Stimulated activated CD8-positive, alpha-beta memory T cell treated with anti-CD3 and anti-CD28 coated beads, Interleukin-2, amount 100 ng/mL, for 1 hour (primary cell): ENCODE measurements around the gene FSCN2.
"Not testable (repeated sequence)": the region's sequence is repeated elsewhere in the genome, so short reads cannot be mapped to it uniquely, and the experiment has no call there.

Experiments
- DNase-seq, 2 donors: peaks; one replicate each; pipeline ENCODE4 v3.0.0-alpha.2; 2020; ENCODE audit warnings: low read depth in 2 of 2

Gene FSCN2

DNA sequence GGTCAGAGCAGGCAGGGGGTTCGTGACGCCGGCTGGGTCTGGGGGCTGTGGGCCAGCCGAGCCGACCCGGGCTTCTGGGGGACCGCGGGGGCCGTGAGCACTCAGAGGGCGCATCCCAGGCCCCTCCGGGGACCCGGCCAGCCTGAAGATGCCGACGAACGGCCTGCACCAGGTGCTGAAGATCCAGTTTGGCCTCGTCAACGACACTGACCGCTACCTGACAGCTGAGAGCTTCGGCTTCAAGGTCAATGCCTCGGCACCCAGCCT lies 140 bp downstream of the FSCN2 start:
- DNase-seq: no peak

DNA sequence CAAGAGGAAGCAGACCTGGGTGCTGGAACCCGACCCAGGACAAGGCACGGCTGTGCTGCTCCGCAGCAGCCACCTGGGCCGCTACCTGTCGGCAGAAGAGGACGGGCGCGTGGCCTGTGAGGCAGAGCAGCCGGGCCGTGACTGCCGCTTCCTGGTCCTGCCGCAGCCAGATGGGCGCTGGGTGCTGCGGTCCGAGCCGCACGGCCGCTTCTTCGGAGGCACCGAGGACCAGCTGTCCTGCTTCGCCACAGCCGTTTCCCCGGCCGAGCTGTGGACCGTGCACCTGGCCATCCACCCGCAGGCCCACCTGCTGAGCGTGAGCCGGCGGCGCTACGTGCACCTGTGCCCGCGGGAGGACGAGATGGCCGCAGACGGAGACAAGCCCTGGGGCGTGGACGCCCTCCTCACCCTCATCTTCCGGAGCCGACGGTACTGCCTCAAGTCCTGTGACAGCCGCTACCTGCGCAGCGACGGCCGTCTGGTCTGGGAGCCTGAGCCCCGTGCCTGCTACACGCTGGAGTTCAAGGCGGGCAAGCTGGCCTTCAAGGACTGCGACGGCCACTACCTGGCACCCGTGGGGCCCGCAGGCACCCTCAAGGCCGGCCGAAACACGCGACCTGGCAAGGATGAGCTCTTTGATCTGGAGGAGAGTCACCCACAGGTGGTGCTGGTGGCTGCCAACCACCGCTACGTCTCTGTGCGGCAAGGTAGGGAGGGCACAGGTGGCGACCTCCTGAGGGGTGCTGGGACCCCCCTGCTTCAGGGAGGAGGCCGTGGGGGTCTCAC lies 667 bp downstream of the FSCN2 start:
- DNase-seq: no peak

DNA sequence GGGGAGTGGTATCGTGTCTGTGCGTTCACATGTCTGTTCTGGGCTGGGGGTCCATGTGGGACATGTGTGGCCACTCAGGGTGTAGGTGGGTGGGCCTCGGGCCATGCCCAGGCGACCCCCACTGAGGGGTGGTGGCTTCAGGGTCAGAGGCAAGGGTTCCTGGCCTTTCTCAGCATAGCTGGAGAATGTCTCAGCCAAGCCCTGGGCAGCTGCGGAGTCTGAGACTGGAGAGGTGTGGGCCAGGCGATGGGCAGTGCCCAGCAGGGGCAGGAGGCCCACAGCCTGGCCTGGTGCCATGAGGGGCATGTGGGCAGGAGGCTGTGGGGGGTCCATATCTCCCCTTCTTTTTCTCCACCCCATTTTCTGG lies 1.2 kb downstream of the FSCN2 start:
- no peak for DNase-seq

DNA sequence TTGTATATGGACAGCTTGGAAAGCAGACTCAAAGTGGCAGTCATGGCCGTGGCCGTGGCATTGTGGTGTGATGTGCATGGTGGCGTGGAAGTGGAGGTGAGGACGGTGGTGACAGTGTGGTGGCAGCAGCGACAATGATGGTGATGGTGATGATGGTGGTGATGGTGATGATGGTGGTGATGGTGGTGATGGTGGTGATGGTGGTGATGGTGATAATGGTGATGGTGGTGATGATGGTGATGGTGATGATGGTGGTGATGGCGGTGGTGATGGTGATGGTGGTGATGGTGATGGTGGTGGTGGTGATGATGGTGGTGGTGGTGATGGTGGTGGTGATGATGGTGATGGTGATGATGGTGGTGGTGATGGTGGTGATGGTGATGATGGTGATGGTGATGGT lies 2.8 kb downstream of the FSCN2 start:
- not testable (repeated sequence) for DNase-seq

DNA sequence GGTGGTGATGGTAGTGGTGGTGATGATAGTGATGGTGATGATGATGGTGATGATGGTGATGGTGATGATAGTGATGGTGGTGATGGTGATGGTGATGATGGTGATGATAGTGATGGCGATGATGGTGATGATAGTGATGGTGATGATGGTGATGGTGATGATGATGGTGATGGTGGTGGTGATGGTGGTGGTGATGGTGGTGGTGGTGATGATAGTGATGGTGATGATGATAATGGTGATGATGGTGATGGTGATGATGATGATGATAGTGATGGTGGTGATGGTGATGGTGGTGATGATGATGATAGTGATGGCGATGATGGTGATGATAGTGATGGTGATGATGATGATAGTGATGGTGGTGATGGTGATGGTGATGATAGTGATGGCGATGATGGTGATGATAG lies 3.8 kb downstream of the FSCN2 start:
- not testable (repeated sequence) for DNase-seq

DNA sequence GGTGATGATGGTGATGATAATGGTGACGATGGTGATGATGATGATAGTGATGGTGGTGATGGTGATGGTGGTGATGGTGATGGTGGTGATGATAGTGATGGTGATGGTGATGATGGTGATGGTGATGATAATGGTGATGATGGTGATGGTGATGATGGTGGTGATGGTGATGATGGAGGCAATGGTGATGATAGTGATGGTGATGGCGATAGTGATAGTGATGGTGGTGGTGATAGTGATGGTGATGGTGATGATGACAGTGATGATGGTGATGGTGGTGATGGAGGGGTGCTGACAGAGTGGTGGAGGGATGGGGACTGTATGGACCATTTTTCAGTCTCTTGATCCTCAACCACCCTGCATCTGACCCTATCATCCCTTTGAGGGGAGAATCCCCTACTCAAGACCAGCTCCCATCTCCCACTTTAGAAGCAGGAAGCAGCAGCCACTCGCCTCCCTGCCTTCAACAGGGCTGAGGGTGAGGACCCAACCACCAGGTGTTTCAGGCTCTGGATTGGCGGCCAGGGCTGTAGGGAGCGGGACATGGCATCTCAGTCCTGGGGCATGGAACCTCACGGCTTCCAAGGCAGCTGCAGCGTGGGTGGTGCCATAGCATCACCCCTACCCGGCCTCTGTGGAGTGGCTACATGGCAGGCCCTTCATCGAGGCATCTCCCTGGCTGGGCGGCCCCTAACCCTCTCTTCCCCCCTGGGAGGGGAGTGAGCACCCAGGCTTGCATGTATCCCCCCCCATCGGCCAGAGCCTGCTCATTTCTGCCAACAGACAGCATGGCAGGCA lies 4.5 kb downstream of the FSCN2 start:
- no peak for DNase-seq

DNA sequence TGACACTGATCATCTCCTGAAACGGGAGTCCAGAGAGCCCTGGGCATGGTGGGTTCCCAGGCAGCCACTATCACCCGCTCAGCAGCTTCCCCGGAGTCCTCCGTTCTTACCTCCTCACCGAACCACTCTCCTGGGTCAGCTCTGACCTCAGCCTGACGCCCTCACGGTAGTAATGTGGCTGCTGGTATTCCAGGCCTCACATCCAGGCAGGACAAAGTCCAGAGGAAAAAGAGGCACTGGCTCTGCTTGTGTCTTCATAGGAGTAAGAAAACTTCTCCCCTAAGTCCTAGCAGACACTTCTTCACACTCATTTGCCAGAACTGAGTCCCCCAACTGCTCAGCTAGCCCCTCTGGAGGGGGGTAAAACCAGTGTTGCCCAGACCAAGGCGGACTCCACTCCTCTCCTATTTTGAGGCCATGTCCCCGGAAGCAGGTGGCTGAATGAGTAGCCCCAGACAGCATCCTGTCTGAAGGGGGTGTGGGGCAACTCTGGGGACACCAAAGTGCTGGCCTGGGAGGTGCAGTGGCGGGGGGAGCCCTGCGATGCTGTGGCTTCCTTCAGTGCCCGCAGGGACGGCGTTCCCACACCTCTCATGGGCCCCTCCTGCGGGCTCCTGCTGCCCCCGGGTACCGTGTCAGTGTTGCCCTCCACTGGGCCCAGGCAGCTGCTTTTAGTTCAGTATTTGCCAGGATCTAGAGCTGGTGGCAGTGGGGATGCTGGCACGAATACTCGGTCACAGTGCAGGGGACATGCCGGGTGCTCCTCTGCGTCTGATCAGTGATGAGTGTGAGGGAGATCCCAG lies 5.4 kb downstream of the FSCN2 start:
- DNase-seq: no peak

DNA sequence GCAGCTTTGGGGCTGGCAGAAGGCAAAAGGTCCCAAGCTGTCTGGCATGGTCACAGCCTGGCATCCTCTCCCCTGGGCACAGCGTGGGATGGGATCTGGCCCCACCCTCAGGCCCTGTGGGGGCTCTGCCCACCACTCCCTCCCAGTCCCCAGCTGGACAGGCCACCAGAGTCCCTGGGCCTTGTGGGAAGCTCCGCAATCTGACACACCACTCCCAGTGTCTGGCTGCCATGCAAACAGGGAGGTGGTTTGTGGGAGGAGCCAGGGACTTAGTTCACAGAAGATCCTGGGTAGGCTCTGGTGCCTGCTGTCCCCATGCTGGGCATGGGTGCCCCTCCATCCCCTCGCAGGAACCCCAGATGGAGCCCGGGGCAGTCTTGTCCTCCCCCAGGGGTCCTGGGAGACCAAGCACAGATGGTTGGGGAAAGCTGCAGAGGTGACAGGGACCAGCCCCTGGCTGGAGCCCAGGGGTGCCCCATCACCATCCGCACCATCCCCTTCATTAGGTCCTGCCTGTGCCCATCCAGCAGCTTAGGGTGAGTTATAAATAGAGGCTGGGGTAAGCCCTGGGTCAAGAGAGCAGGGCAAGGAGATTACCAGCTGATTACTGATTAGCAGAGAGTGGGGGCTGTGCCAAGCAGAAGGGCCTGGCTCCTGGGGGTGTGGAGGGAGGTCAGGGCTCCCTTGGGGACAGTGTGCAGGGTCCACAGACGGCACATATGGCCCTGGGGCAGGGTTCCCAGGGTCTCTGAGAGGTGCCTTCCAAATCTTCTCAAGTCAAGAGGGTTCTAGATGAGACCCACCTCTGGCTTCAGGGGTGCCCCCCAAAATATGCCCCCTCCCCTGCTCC lies 6.2 kb downstream of the FSCN2 start:
- no peak for DNase-seq

DNA sequence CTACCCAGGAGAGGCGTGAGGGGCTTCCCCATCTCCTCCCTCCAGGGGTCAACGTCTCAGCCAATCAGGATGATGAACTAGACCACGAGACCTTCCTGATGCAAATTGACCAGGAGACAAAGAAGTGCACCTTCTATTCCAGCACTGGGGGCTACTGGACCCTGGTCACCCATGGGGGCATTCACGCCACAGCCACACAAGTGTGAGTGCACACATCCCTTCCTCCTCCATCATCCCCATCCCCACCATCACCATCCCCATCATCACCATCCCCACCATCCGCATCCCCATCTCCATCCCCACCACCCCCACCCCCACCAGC lies 6.8 kb downstream of the FSCN2 start:
- no peak for DNase-seq

DNA sequence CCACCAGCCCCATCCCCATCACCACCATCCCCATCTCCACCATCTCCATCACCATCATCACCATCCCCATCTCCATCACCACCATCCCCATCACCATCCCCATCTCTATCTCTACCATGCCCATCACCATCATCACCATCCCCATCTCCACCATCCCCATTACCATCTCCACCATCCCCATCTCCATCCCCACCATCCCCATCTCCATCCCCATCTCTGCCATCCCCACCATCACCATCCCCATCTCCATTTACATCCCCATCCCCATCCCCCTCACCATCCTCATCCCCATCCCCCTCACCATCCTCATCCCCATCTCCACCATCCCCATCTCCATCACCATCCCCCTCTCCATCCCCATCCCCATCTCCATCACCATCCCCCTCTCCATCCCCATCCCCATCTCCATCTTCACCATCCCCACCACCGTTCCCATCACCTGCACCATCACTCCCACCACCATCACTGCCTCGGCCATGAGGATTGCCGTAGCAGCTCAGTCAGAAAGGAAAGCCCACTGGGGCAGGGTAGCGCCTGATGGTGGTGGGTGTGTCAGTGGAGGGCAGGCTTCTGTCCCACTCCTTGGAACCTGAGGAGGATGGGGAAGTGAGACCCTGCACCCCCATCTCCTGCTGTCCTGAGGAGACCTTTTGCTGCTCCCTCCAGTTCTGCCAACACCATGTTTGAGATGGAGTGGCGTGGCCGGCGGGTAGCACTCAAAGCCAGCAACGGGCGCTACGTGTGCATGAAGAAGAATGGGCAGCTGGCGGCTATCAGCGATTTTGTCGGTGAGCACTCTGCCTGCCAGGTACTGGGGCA lies 7.5 kb downstream of the FSCN2 start:
- no peak for DNase-seq

DNA sequence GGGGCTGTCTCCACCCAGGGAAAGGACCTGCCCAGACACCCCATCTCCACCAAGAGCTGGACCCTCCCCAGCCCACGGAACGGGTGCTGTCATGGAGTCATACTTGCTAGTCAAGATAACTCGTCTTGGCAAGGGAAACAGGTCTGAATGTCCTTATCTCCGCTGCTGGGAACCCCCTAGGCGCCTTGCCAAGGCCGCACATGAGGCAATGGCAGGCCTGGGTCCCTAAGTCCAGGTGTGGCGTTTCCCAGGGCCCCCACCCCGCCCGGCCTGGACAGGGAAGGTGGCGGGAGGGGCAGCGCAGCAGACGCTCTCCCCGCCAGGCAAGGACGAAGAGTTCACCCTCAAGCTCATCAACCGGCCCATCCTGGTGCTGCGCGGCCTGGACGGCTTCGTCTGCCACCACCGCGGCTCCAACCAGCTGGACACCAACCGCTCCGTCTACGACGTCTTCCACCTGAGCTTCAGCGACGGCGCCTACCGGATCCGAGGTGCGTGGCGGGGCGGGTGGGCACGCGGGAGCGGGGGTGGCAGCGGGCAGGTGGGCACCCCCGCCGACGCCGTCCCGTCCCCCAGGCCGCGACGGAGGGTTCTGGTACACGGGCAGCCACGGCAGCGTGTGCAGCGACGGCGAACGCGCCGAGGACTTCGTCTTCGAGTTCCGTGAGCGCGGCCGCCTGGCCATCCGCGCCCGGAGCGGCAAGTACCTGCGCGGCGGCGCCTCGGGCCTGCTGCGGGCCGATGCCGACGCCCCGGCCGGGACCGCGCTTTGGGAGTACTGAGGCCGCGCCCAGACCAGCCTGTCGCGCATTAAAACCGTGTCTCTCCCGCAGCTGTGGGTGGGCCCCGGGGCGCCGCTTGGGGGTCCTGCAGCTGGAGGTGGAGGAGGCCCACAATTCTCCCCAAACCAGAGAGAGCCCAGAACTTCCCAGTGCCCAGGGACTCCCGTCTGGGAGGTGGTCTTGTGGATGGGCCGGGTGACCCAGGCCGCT lies 8.4 kb downstream of the FSCN2 start:
- DNase-seq: no peak

DNA sequence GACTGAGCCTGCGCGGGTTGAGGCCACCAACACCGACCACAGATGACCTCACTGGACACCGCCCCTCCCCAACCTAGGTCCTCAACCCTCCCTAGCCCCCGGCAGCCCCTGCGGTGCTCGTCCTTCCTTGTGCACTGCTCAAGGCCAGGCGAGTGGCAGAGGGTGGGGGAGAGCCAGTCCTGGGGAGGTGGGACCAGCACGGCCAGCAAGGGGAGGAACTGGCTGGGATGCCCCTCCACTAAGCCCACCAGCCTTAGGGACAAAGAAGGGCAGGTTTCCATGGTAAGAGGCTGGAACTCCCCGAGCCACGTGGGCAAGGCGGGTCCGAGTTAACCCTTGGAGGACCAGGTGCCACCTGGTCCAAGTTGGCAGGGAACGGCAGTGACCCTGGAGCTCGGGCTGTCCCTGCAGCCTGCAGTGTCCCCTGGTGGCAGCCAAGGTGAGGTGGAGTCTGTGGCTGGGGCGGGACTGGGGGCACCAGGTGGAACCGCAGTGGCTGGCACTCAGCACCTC lies 9.2 kb downstream of the FSCN2 start:
- no peak for DNase-seq

DNA sequence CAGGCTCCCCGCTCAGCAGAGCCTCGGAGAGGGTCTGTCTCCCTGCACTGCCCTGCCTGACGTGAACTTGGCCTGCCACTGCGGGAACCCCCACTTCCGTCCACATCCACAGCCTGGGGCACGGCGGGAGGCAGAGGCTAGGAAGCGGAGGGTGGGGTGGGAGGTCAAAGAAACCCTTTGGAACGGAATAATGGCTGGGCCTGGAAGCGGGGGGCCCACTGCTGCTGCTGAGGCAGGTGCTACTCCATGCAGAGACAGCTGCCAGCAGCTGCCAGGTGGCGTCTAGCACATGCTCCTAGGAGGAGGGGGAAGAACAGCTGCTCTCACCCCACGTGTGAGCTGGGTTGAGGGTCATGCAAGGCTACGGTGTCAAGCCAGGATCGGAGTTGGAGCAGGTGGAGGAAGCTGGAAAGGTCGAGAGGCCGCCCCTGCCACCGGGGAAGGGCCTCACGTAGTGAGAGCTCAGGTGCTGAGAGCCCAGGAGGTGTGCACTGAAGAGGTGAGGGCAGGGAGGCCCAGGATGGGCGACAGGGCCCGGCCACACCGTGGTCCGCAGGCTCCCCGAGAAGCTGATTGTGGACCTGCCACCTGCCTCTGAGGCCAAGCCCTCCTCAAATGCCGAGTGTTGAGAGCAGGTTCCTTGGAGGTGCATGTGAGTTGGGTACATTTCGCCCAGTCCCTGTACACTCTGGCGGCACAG lies 9.8 kb downstream of the FSCN2 start:
- no peak for DNase-seq

DNA sequence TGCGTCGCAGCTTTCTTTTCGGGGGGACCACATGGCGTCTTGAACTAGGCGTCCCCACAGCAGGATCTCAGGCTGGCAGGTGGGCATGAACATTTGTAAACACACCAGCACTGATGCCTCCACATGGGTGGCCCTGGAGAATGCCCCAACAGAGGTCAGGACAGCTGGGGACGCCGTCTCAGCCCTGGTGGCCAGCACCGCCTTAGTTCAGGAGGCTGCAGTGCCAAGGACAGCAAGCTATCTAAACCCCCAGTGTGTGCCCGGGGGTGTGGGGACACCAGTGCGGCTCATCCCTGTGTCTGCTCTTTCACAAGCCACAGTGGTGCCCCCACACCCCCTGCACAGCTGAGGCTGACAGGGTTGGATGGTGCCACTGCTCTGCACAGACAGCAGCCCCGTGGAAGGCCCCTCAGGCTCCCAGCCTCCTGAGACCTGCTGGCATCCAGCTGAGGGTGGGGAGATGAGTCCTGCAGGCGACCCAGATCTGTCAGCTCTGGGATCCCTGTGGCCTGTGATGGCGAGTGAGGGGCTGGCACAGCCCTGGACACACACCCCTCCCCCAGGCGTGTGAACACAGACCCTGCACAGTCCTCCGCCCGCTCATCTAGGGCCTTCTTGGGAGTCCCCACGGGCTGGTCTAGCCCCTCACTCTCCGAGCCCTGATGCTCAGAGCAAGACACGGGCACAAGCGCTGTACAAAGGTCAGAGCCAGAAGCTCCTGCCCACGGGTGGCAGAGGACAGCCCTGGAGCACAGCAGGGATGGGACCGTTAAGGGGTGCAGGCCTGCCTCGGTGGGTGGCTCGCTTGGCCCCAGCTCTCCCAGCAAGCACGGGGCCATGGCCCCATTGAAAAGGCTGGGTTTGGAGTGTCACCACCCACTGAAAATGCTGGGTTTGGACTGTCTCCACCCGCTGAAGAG lies 10.7 kb downstream of the FSCN2 start:
- DNase-seq: no peak

DNA sequence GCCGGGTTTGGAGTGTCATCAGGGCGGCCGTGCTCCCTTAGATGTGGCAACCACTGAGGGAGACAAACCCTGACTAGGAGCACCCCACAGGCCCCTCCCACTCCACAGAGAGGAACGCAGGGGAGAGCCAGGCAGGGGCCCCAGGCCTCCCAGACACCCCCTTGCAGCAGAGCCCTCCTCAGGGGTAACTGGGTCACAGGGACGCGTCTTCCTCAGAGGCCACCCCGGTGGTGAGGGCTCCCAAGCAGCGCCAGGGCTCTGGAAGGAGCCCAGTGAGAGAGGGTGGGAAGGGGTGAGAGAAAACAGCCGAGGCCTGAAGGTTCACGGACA lies 11.4 kb downstream of the FSCN2 start:
- DNase-seq: no peak

DNA sequence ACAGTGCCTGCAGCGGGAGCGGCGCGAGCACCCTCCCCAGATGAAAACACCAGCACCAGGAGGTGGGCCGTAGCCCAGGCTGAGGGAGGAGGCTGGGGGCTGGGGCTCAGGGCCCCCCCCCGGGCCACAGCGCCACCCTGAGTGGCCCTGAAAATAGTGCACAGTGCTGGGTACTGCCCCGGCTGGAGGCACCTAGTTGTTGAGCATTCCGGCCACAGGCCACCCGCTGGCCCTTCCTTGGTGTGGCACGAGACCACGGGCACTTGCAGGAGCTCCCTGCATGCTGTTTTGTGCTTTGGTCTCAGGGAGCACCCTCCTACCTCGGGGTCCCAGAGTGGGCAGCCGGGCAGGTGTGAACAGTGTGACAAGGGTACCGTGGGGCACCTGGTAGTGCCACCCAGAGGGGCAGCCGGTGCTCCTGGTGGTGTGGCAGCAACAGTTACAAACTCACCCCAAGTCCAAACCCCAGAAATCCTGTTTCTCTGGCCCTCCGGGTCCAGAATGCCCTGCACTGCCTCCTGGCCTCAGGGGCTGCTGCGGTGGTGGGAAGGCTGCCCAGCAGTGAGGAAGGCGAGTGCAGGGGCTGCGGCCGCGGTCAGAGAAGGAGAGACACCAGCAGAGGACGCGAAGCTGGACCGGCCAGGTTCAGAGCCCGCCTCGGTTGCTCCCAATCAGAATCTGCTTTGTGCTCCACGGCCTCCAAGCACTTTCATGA lies 11.9 kb downstream of the FSCN2 start:
- no peak for DNase-seq

DNA sequence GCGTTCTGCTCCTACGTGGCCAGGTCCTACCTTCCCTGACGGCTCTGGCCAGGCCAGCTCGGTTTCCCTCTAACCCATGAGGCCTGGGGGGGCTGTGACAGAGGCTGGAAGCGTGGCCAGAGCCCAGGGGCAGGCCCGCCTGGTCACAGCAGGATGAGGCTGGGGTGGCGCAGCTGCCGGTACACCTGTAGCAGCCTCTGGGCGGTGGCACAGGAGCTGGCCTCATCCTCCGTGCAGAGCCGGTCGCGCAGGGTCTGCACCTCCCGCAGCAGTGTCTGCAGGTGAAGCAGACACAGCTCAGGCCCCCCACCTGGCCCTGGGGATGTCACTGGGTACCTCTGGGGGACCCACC lies 12.5 kb downstream of the FSCN2 start:
- no peak for DNase-seq

DNA sequence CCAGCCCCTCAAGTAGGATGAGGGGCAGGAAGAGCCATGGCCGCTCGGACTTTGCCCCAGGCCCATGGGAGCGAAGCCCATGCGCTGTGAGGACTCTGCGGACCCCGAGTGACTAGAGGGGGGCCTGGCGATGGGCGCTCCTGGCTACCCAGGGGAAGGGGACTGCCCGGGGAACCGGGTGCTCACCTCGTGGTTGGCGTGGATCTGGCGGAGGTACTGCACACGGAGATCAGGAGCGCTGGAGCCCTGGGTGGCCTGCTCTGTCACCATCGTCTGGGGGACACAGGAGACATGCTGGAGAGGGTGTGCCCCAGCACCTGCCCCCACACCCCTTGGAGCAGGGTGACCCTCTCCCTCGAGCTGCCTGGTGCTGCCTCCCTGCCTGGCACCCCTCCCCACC lies 12.9 kb downstream of the FSCN2 start:
- DNase-seq: no peak
